LNCAP (cell line): Measurements from ENCODE around the gene AFAP1.

Source experiments
- TF ChIP-seq, protein P1 (sequence below): fragments of 450-650 bp; IDR thresholded peaks from 2 replicates; pipeline ENCODE4 v1.5.1; 2017; ENCODE audit warnings: mild to moderate bottlenecking

Gene AFAP1

DNA sequence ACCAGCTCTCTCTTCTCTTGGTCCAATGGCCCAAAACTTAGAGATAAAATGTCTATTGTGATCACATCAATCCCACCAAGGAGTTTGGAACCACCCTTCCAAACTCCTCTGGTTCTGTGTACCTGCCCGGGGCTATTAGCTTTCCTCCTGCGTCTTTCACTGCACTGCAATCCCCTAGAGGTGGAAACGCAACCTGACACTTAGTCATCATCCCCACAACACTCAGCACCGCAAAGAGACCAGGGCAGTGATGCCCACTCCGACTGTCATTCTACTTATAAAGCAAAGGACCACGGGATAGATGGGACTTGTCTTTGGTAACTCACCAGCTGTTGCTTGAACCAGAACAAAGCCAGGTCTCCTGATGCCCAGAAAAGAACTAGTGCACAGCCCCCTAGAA is 22.0 kb downstream of the AFAP1 start:
- TF ChIP-seq, protein P1, sequence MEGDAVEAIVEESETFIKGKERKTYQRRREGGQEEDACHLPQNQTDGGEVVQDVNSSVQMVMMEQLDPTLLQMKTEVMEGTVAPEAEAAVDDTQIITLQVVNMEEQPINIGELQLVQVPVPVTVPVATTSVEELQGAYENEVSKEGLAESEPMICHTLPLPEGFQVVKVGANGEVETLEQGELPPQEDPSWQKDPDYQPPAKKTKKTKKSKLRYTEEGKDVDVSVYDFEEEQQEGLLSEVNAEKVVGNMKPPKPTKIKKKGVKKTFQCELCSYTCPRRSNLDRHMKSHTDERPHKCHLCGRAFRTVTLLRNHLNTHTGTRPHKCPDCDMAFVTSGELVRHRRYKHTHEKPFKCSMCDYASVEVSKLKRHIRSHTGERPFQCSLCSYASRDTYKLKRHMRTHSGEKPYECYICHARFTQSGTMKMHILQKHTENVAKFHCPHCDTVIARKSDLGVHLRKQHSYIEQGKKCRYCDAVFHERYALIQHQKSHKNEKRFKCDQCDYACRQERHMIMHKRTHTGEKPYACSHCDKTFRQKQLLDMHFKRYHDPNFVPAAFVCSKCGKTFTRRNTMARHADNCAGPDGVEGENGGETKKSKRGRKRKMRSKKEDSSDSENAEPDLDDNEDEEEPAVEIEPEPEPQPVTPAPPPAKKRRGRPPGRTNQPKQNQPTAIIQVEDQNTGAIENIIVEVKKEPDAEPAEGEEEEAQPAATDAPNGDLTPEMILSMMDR = no peak

GRCh38 chr4:7915875-7916242 is 23.8 kb downstream of the AFAP1 start:
- TF ChIP-seq, protein P1 = no peak

DNA sequence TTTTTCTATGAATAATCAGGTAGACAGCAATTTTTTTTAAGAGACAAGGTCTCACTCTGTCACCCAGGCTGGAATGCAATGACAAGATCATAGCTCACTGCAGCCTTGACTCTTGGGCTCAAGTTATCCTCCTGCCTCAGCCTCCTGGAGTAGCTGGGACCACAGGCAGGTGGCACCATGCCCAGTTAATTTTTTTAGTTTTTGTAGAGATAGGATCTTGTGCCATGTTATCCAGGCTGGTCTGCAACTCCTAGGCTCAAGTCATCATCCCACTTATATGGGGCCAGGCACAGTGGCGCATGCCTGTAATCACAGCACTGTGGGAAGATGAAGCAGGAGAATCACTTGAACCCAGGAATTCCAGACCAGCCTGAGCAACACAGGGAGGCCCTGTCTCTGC is 26.8 kb downstream of the AFAP1 start:
- TF ChIP-seq, protein P1 = no peak

- TF ChIP-seq, protein P1 = no peak
Observed at GRCh38 chr4:7910952-7911578, 28.6 kb downstream of the AFAP1 start.

GRCh38 chr4:7910263-7910896 is 29.3 kb downstream of the AFAP1 start:
- TF ChIP-seq, protein P1 = no peak

GRCh38 chr4:7909463-7910262 is 30.0 kb downstream of the AFAP1 start:
- TF ChIP-seq, protein P1 = no peak

DNA sequence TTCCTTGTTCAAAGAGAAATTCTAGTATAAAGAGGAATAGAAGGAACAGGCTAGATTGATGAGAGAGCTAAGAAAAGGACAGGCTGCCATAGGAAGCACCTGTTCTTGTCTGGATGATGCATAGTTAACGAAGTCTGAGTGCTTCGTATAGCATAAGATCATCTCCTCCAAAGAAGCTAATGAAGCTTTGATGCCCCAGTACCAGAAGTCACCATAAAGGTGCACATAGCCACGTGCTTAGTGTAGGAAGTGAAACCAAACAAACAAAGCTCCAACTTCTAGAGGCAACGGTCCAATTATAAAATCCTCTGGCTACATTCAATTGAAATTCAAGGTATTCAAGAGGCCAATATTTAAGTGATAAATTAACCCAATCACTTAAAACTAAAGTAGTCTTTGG is 31.0 kb downstream of the AFAP1 start:
- TF ChIP-seq, protein P1 = no peak
